ENCODE results near the gene IQGAP2.
A peak's percentile ranks its signal among the peaks of the same experiment; 100 is the strongest.

The IQGAP2 gene

GRCh38 chr5:76652809-76653414 is 249.8 kb downstream of the IQGAP2 start:
- DNase-seq = no peak
- Mint-ChIP-seq H3K27me3 (no peaks in the 10 kb centered on the region), H3K9me3 (peaks cover 13% of the 10 kb centered on the region), H3K27ac (peak overlapping the region; percentile 55), H3K4me3 (no peak overlapping the region), H3K36me3 (ENCODE audit: low read depth) (peaks cover 88% of the 10 kb centered on the region), H3K4me1 (ENCODE audit: low read depth) (peaks cover 8% of the 10 kb centered on the region)

GRCh38 chr5:76657091-76657490 is 254.0 kb downstream of the IQGAP2 start:
- Mint-ChIP-seq H3K27me3 (no peaks in the 10 kb centered on the region), H3K4me1 (ENCODE audit: low read depth) (peaks cover 8% of the 10 kb centered on the region), H3K36me3 (ENCODE audit: low read depth) (peaks cover 88% of the 10 kb centered on the region), H3K9me3 (no peaks in the 10 kb centered on the region), H3K4me3 (no peak overlapping the region), H3K27ac (no peak overlapping the region)
- no peak for DNase-seq

DNA sequence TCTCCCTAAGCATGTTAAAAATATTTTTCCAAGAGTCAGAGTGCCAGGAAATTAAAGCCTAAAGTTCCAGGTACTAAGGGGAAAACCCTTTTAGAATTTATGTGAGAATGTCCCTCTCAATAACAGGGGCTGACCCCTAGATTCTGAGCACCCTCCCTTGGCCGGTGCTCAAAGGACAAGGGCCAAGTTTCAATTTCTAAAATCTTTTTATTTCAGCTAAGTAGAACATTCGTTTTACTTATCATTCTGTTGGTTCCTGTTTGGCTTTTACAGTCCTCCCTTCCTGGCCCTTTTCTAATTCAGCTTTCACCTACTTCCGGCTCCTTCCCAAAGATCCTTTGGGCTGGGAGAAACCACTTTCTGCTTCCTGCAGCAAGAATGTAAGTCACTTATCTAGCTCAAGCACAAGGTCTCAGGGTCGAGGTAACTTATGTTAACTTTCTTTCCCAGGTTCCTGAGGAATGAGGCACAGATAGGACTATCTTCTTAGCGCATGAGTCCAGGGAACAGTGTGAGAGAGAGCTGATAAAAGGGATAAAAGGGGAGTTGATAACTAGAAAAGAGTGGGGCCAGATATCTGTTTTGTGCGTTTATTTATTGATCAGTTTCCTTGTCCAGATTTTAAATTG is 254.7 kb downstream of the IQGAP2 start:
- Mint-ChIP-seq H3K9me3 (no peaks in the 10 kb centered on the region), H3K27me3 (no peaks in the 10 kb centered on the region), H3K4me1 (ENCODE audit: low read depth) (peaks cover 4% of the 10 kb centered on the region), H3K4me3 (no peak overlapping the region), H3K36me3 (ENCODE audit: low read depth) (peaks cover 89% of the 10 kb centered on the region), H3K27ac (no peak overlapping the region)
- DNase-seq = no peak

GRCh38 chr5:76660360-76660759 is 257.3 kb downstream of the IQGAP2 start:
- DNase-seq = no peak
- H3K36me3 Mint-ChIP-seq (ENCODE audit: low read depth) = peaks cover 89% of the 10 kb centered on the region
- H3K4me3 Mint-ChIP-seq = no peak overlapping the region
- no peak overlapping the region for H3K27ac Mint-ChIP-seq
- no peaks in the 10 kb centered on the region for H3K27me3 Mint-ChIP-seq
- no peaks in the 10 kb centered on the region for H3K9me3 Mint-ChIP-seq
- no peaks in the 10 kb centered on the region for H3K4me1 Mint-ChIP-seq (ENCODE audit: low read depth)

DNA sequence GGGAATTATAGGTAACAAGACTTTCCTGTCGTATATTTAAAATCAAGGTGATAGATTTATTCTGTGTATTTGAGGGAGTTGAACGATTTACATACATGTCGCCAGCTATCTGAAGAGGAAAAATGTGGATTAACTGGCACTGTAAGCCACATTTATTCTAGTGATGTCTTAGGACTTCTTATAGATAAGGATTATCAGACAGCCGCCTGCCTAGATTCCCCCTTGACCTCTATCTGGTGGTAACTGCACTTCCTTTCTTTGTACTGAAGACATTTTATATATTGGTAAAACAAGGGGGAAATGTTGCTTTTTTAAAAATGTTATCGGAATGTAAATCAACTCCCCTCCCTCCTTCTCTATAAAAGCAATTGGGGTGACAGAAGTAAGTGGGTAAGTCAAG is 259.4 kb downstream of the IQGAP2 start:
- H3K27ac Mint-ChIP-seq = no peak overlapping the region
- no peaks in the 10 kb centered on the region for H3K27me3 Mint-ChIP-seq
- peaks cover 92% of the 10 kb centered on the region for H3K36me3 Mint-ChIP-seq (ENCODE audit: low read depth)
- H3K4me1 Mint-ChIP-seq (ENCODE audit: low read depth) = no peaks in the 10 kb centered on the region
- H3K4me3 Mint-ChIP-seq = no peak overlapping the region
- H3K9me3 Mint-ChIP-seq = no peaks in the 10 kb centered on the region
- DNase-seq = no peak

- Mint-ChIP-seq H3K4me3 (no peak overlapping the region), H3K27ac (no peak overlapping the region), H3K9me3 (no peaks in the 10 kb centered on the region), H3K36me3 (ENCODE audit: low read depth) (peaks cover 89% of the 10 kb centered on the region), H3K27me3 (no peaks in the 10 kb centered on the region), H3K4me1 (ENCODE audit: low read depth) (no peaks in the 10 kb centered on the region)
- DNase-seq = no peak
These were observed 260.5 kb downstream of the IQGAP2 start for GRCh38 chr5:76663573-76663972.

- Mint-ChIP-seq H3K4me1 (ENCODE audit: low read depth) (no peaks in the 10 kb centered on the region), H3K36me3 (ENCODE audit: low read depth) (peaks cover 87% of the 10 kb centered on the region), H3K27me3 (no peaks in the 10 kb centered on the region), H3K9me3 (no peaks in the 10 kb centered on the region), H3K4me3 (no peak overlapping the region), H3K27ac (no peak overlapping the region)
- DNase-seq = no peak
These were observed 261.0 kb downstream of the IQGAP2 start for GRCh38 chr5:76664079-76664478.

- Mint-ChIP-seq H3K9me3 (no peaks in the 10 kb centered on the region), H3K27me3 (no peaks in the 10 kb centered on the region), H3K27ac (no peak overlapping the region), H3K4me1 (ENCODE audit: low read depth) (no peaks in the 10 kb centered on the region), H3K36me3 (ENCODE audit: low read depth) (peaks cover 91% of the 10 kb centered on the region), H3K4me3 (no peak overlapping the region)
- DNase-seq = no peak
These were observed 264.4 kb downstream of the IQGAP2 start for GRCh38 chr5:76667495-76667894.

DNA sequence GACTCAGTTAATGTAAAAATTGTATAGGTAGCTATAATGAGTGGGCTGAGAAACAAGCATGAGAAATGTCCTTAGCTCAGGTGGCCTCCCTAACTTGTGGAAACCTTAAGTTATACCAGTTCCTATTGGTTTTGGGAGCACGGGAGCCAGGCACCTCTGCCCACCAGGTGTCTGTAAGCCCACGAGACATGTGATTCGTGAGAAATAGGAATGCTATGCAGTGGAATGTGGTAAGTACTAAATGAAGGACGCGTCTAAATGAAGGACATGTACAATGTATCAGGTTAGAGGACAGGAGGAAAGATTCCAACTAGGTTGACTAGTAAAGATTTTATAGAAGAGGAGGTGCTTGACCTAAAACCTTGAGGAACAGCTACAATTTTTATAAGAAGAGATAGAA is 266.2 kb downstream of the IQGAP2 start:
- H3K4me3 Mint-ChIP-seq = no peak overlapping the region
- no peak overlapping the region for H3K27ac Mint-ChIP-seq

GRCh38 chr5:76670508-76670907 is 267.4 kb downstream of the IQGAP2 start:
- Mint-ChIP-seq H3K27ac (no peak overlapping the region), H3K9me3 (no peaks in the 10 kb centered on the region), H3K36me3 (ENCODE audit: low read depth) (peaks cover 89% of the 10 kb centered on the region), H3K4me3 (no peak overlapping the region), H3K27me3 (no peaks in the 10 kb centered on the region), H3K4me1 (ENCODE audit: low read depth) (no peaks in the 10 kb centered on the region)
- no peak for DNase-seq

More for the DNA sequence above, 266.2 kb downstream of the IQGAP2 start:
- H3K9me3 Mint-ChIP-seq = no peaks in the 10 kb centered on the region
- no peaks in the 10 kb centered on the region for H3K4me1 Mint-ChIP-seq (ENCODE audit: low read depth)
- no peaks in the 10 kb centered on the region for H3K27me3 Mint-ChIP-seq
- peaks cover 90% of the 10 kb centered on the region for H3K36me3 Mint-ChIP-seq (ENCODE audit: low read depth)
- DNase-seq = no peak

- H3K36me3 Mint-ChIP-seq (ENCODE audit: low read depth) = peaks cover 89% of the 10 kb centered on the region
- H3K27me3 Mint-ChIP-seq = no peaks in the 10 kb centered on the region
- no peaks in the 10 kb centered on the region for H3K9me3 Mint-ChIP-seq
- no peak overlapping the region for H3K27ac Mint-ChIP-seq
- DNase-seq = no peak
- H3K4me3 Mint-ChIP-seq = no peak overlapping the region
- no peaks in the 10 kb centered on the region for H3K4me1 Mint-ChIP-seq (ENCODE audit: low read depth)
These were observed 269.2 kb downstream of the IQGAP2 start for GRCh38 chr5:76672242-76672641.

- H3K36me3 Mint-ChIP-seq (ENCODE audit: low read depth) = peaks cover 88% of the 10 kb centered on the region
- H3K4me1 Mint-ChIP-seq (ENCODE audit: low read depth) = no peaks in the 10 kb centered on the region
- no peak overlapping the region for H3K27ac Mint-ChIP-seq
These were observed 270.0 kb downstream of the IQGAP2 start for GRCh38 chr5:76673125-76673524.

DNA sequence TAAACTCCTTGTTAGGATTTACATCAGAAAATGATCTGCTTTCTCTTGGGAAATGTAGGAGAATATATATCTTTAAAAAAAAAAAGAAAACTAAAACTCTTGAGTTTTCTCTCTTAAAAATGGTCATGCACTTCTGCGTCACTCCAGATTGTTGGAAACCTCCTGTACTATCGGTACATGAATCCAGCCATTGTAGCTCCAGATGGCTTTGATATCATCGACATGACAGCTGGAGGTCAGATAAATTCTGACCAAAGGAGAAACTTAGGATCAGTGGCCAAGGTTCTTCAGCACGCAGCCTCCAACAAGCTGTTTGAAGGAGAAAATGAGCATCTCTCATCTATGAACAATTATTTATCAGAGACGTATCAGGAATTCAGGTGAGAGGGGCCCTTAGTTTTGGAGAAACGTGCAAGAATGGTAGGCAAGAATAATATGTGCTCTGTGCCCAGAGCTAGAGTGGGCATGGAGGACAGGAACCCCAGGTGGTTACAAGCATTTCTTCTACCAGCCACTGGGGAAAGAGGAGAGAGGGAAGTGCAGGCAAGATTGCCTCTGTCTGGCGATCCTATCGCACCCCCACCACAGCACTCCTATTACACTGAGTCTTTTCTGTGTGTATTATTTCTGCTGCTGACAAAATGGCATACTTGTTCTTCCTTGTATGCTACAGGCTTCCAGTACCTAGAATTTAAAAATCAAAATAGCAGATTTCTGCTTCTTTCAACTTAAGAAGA is 271.4 kb downstream of the IQGAP2 start:
- no peak for DNase-seq
- Mint-ChIP-seq H3K9me3 (no peaks in the 10 kb centered on the region), H3K4me1 (ENCODE audit: low read depth) (no peaks in the 10 kb centered on the region), H3K36me3 (ENCODE audit: low read depth) (peaks cover 89% of the 10 kb centered on the region), H3K27me3 (no peaks in the 10 kb centered on the region), H3K27ac (no peak overlapping the region), H3K4me3 (no peak overlapping the region)

More at GRCh38 chr5:76673125-76673524, 270.0 kb downstream of the IQGAP2 start:
- no peaks in the 10 kb centered on the region for H3K27me3 Mint-ChIP-seq
- H3K9me3 Mint-ChIP-seq = no peaks in the 10 kb centered on the region
- no peak overlapping the region for H3K4me3 Mint-ChIP-seq
- no peak for DNase-seq

- Mint-ChIP-seq H3K4me3 (no peak overlapping the region), H3K27ac (no peak overlapping the region), H3K27me3 (no peaks in the 10 kb centered on the region), H3K4me1 (ENCODE audit: low read depth) (peaks cover 3% of the 10 kb centered on the region), H3K9me3 (no peaks in the 10 kb centered on the region), H3K36me3 (ENCODE audit: low read depth) (peaks cover 88% of the 10 kb centered on the region)
- no peak for DNase-seq
These were observed 272.3 kb downstream of the IQGAP2 start for GRCh38 chr5:76675364-76675763.

GRCh38 chr5:76677849-76678472 is 274.9 kb downstream of the IQGAP2 start:
- Mint-ChIP-seq H3K4me3 (no peak overlapping the region), H3K27me3 (no peaks in the 10 kb centered on the region), H3K36me3 (ENCODE audit: low read depth) (peaks cover 81% of the 10 kb centered on the region), H3K4me1 (ENCODE audit: low read depth) (peaks cover 12% of the 10 kb centered on the region), H3K9me3 (no peaks in the 10 kb centered on the region), H3K27ac (no peak overlapping the region)
- DNase-seq = no peak

Data from activated T-cell treated with anti-CD3 and anti-CD28 coated beads, Interleukin-2, amount 50 U/mL, for 24 hours (primary cell).